GM18502 (cell line): Measurements from ENCODE around the gene RBMY1J.
"Not testable (repeated sequence)": the region's sequence is repeated elsewhere in the genome, so short reads cannot be mapped to it uniquely, and the experiment has no call there.

Source experiments
- ATAC-seq: cut with Tn5 transposase; IDR thresholded peaks from one replicate; pipeline ENCODE4 v1.9.1; 2021; ENCODE audit warnings: mild to moderate bottlenecking; ENCODE audit not compliant: unreplicated experiment, poor library complexity

Gene RBMY1J

GRCh38 chrY:22403110-22403509 is at the start of gene RBMY1J:
Gene RBMY1J (plus strand): TSS chrY:22403410. CDS start chrY:22405448, 2,038 bp downstream.
- not testable (repeated sequence) for ATAC-seq

- ATAC-seq, result no peak
Observed at GRCh38 chrY:22367416-22367815, 35.8 kb upstream of the RBMY1J start.

GRCh38 chrY:22370623-22371022 is 32.6 kb upstream of the RBMY1J start:
- no peak for ATAC-seq

- no peak for ATAC-seq
Observed at GRCh38 chrY:22373494-22373893, 29.7 kb upstream of the RBMY1J start.

- ATAC-seq, result not testable (repeated sequence)
Observed at GRCh38 chrY:22444718-22445396, 41.6 kb downstream of the RBMY1J start.

DNA sequence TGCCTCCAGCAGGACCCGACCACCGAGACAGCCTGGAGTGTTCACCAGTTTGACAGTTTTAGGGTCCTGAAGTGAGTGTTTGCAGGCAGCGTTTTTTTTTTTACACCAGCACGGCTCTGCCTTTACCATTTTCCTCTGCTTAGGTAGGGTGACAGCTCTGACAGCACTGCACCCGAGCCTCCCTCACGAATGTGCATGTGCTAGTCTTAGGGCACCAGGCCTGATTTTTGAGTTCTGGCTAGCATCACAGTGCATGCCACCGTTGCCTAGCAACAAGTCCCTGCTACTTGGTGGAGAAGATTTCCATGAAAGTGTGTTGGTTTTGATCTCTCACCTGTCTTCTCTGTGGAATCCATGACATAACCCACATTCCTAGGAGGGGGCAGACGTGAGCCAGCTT is 52.3 kb downstream of the RBMY1J start:
- not testable (repeated sequence) for ATAC-seq

- not testable (repeated sequence) for ATAC-seq
Observed at GRCh38 chrY:22461962-22462361, 58.8 kb downstream of the RBMY1J start.
